K562 (cell line): Measurements from ENCODE around the gene PRKG1. TPM values are rescaled to one million over a fixed set of nuclear protein-coding genes. Genes with fewer than 3 reads are reported as not detected.

ENCODE experiments used
- ATAC-seq: fragments of 200-7000 bp; cut with Tn5 transposase; 3 replicates; pipeline ENCODE4 v1.9.1; 2020; ENCODE audit warnings: moderate library complexity
- BruUV-seq: library from RNA; stranded (reverse); fragments of 400-500 nt; replicated peaks from 2 replicates; lab custom pipeline; 2021; lab: Mats Ljungman, UMichigan
- CTCF ChIA-PET: fragments of 300-600 bp; formaldehyde crosslinking; extraction: SDS; loops from one replicate; lab custom pipeline; 2021; ENCODE audit warnings: low intra/inter-chr PET ratio; lab: Yijun Ruan, JAX
- POLR2A ChIA-PET: fragments of 300-600, 350-650 bp; sonication (Branson Sonifier 250); formaldehyde crosslinking; extraction: SDS; loops from one replicate; lab custom pipeline; 2021; ENCODE audit warnings: antibody characterized with exemption, inconsistent platforms; lab: Yijun Ruan, JAX
- DNase-seq, 4 experiments: peaks; one replicate each; pipeline versions ENCODE4 v3.0.0 to v3.0.0-alpha.2; 2011 to 2018; ENCODE audit warnings: low spot score in 3 of 4, mixed read lengths in 3 of 4; ENCODE audit errors: extremely low read depth in 1 of 4
- FAIRE-seq: peaks from 2 replicates; lab custom pipeline; 2011; peaks lifted over from hg19 to GRCh38; lab: Jason Lieb, UNC
- H2AFZ ChIP-seq: 2 replicates; pipeline ENCODE4 v1.6.0; 2011; ENCODE audit warnings: low read depth, low read length, control low read depth, inconsistent platforms
- H3K27ac ChIP-seq: fragments of 200-600 bp; 3 replicates; pipeline ENCODE4 v1.8.0; 2011; ENCODE audit warnings: low read depth, mild to moderate bottlenecking, control low read depth, inconsistent platforms, low read length, moderate library complexity, mixed read lengths; ENCODE audit errors: extremely low read depth
- H3K27me3 ChIP-seq, 2 experiments: fragments of 300-600 bp in 1 of 2; 2 replicates in 1 of 2; 3 replicates in 1 of 2; pipeline versions ENCODE4 v1.6.0 to v1.8.0; 2011; ENCODE audit warnings: inconsistent platforms in 2 of 2, low read length in 2 of 2, mild to moderate bottlenecking in 1 of 2, mixed read lengths in 1 of 2, moderate library complexity in 1 of 2; ENCODE audit not compliant: control insufficient read depth in 2 of 2, insufficient read depth in 2 of 2
- H3K36me3 ChIP-seq: fragments of 300-600 bp; 3 replicates; pipeline ENCODE4 v1.8.0; 2011; ENCODE audit warnings: mild to moderate bottlenecking, low read length, inconsistent platforms; ENCODE audit not compliant: control insufficient read depth, insufficient read depth
- H3K4me1 ChIP-seq, 2 experiments: fragments of 200-600 bp in 1 of 2; replicated peaks in 1 of 2; 2 replicates in 1 of 2; 3 replicates in 1 of 2; pipeline versions ENCODE4 v1.5.1 to v1.8.0; 2011; ENCODE audit warnings: inconsistent platforms in 2 of 2, low read length in 2 of 2, mild to moderate bottlenecking in 1 of 2, mixed read lengths in 1 of 2, moderate library complexity in 1 of 2; ENCODE audit not compliant: control insufficient read depth in 2 of 2, insufficient read depth in 2 of 2
- H3K4me2 ChIP-seq: 2 replicates; pipeline ENCODE4 v1.6.1; 2011; ENCODE audit warnings: low read length, control low read depth, inconsistent platforms, mixed read lengths; ENCODE audit not compliant: insufficient read depth
- H3K4me3 ChIP-seq: fragments of 200-600 bp; sonication (generic), shearing (Covaris generic); 2 replicates; pipeline ENCODE4 v1.5.1; 2016; ENCODE audit warnings: control low read depth, inconsistent platforms
- H3K79me2 ChIP-seq: fragments of 200-600 bp; 3 replicates; pipeline ENCODE4 v1.8.0; 2011; ENCODE audit warnings: low read length, inconsistent platforms; ENCODE audit not compliant: control insufficient read depth, insufficient read depth
- H3K9ac ChIP-seq, 2 experiments: 2 replicates each; pipeline versions ENCODE4 v1.6.0 to v1.6.1; 2011; ENCODE audit warnings: low read depth in 2 of 2, low read length in 2 of 2, control low read depth in 1 of 2, inconsistent platforms in 1 of 2, mild to moderate bottlenecking in 1 of 2, mixed read lengths in 1 of 2; ENCODE audit not compliant: insufficient read depth in 1 of 2
- H3K9me1 ChIP-seq: one replicate; pipeline ENCODE4 v1.6.0; 2011; ENCODE audit warnings: inconsistent platforms, mild to moderate bottlenecking, low read length, moderate library complexity; ENCODE audit not compliant: control insufficient read depth, insufficient read depth
- H3K9me3 ChIP-seq: replicated peaks from 2 replicates; pipeline ENCODE4 v1.5.1; 2011; ENCODE audit warnings: low read depth, low read length, inconsistent platforms; ENCODE audit not compliant: control insufficient read depth, insufficient read depth
- H4K20me1 ChIP-seq: replicated peaks from 2 replicates; pipeline ENCODE4 v1.6.1; 2011; ENCODE audit warnings: low read length, inconsistent platforms, mixed read lengths; ENCODE audit not compliant: control insufficient read depth, insufficient read depth
- HDAC1 ChIP-seq, 2 experiments: fragments of 450-650 bp; IDR thresholded peaks; 2 replicates each; pipeline ENCODE4 v1.6.1; 2016 to 2017; ENCODE audit warnings: inconsistent platforms in 1 of 2, mild to moderate bottlenecking in 1 of 2, moderate library complexity in 1 of 2
- HNRNPK ChIP-seq: fragments of 200-400 bp; formaldehyde crosslinking; IDR thresholded peaks from one replicate; pipeline ENCODE4 v1.6.1; 2018; ENCODE audit warnings: mild to moderate bottlenecking, low read depth, low read length; ENCODE audit not compliant: poor library complexity, severe bottlenecking
- IFI16 ChIP-seq: fragments of 250-450 bp; sonication (Bioruptor Pico); IDR thresholded peaks from 2 replicates; pipeline ENCODE4 v2.1.2; 2022; ENCODE audit warnings: mild to moderate bottlenecking, inconsistent platforms
- KAT8 ChIP-seq: fragments of 450-650 bp; IDR thresholded peaks from 2 replicates; pipeline ENCODE4 v1.6.1; 2016; ENCODE audit warnings: low read depth, mild to moderate bottlenecking
- KHSRP ChIP-seq: fragments of 450-650 bp; IDR thresholded peaks from 2 replicates; pipeline ENCODE4 v1.6.1; 2017
- L3MBTL2 ChIP-seq: fragments of 450-650 bp; IDR thresholded peaks from 2 replicates; pipeline ENCODE4 v1.6.1; 2016; ENCODE audit warnings: mild to moderate bottlenecking, moderate library complexity
- NFATC3 ChIP-seq: fragments of 450-650 bp; IDR thresholded peaks from 2 replicates; pipeline ENCODE4 v1.6.1; 2017; ENCODE audit warnings: mild to moderate bottlenecking
- POLR3A ChIP-seq: IDR thresholded peaks from 2 replicates; pipeline ENCODE4 v1.6.1; 2011; ENCODE audit warnings: borderline replicate concordance, mild to moderate bottlenecking, moderate library complexity; ENCODE audit not compliant: insufficient read length, insufficient read depth; ENCODE audit errors: extremely low read depth
- SAFB ChIP-seq: fragments of 200-400 bp; formaldehyde crosslinking; IDR thresholded peaks from 2 replicates; pipeline ENCODE4 v1.6.1; 2017; ENCODE audit warnings: low read depth, low read length, borderline replicate concordance
- TGIF2 ChIP-seq: sonication (generic); formaldehyde crosslinking; IDR thresholded peaks from 2 replicates; pipeline ENCODE4 v1.8.1; 2022; ENCODE audit warnings: mild to moderate bottlenecking, missing genetic modification reagents, moderate library complexity
- ZKSCAN1 ChIP-seq: fragments of 150-350 bp; IDR thresholded peaks from 2 replicates; pipeline ENCODE4 v1.6.1; 2016; ENCODE audit warnings: low read depth, low read length
- ZNF57 ChIP-seq: fragments of 450-650 bp; formaldehyde crosslinking; IDR thresholded peaks from 2 replicates; pipeline ENCODE4 v1.4.0; 2020; ENCODE audit warnings: mild to moderate bottlenecking, moderate library complexity
- ZNF699 ChIP-seq: fragments of 250-450 bp; sonication (Bioruptor Pico); IDR thresholded peaks from 2 replicates; pipeline ENCODE4 v1.8.0; 2021; ENCODE audit warnings: mild to moderate bottlenecking, moderate library complexity; ENCODE audit not compliant: insufficient replicate concordance
- WGBS: fragments of 100-300 bp; shearing (Covaris generic); methylation state at CpG from one replicate; pipeline ENCODE4 v1.1.6; 2016; ENCODE audit warnings: low coverage, mixed read lengths; ENCODE audit not compliant: insufficient coverage; ENCODE audit errors: missing lambda C conversion rate; 5-methylcytosine and 5-hydroxymethylcytosine counted together
- in situ Hi-C: fragments of 300-500 bp; cut with MboI; formaldehyde crosslinking; loops from 4 replicates; pipeline ENCODE4 v1.15.0; 2018; ENCODE audit warnings: inconsistent platforms, mixed read lengths
- intact Hi-C: fragments of 100-400 bp; cut with micrococcal nuclease; formaldehyde crosslinking; loops from 2 replicates; pipeline ENCODE4 v1.14.2; 2022
- polyA plus RNA-seq, 8 experiments: library from polyadenylated mRNA; depleted of rRNA in 4 of 8; stranded (reverse) in 5 of 8; unstranded in 3 of 8; fragments of >200 nt; fragmentation: Nextera tagmentation in 2 of 8; fragmentation: Illumina TruSeq in 1 of 8; extraction: Ambion mirVana in 2 of 8; extraction: Trizol in 1 of 8; gene quantifications; 2 replicates each; pipeline versions ENCODE4 v1.2.1 to v1.2.3, GENCODE V29; 2011 to 2014; ENCODE audit warnings: inconsistent platforms in 1 of 8, missing spikeins in 1 of 8
- total RNA-seq, 7 experiments: library from RNA; depleted of rRNA in 6 of 7; stranded (reverse); fragments of >200 nt in 6 of 7; fragmentation: Illumina TruSeq in 2 of 7; extraction: Trizol in 2 of 7; gene quantifications; 2 replicates each; pipeline versions ENCODE4 v1.2.1 to v1.2.3, GENCODE V29; 2011 to 2021; ENCODE audit warnings: low replicate concordance in 1 of 7
- TF ChIP-seq, protein P1 (sequence below): fragments of 250-450 bp; sonication (Bioruptor Pico); IDR thresholded peaks from 2 replicates; pipeline ENCODE4 v1.8.0; 2022; ENCODE audit warnings: moderate library complexity, mild to moderate bottlenecking, inconsistent platforms
- TF ChIP-seq, protein P2 (sequence below): sonication (generic); formaldehyde crosslinking; IDR thresholded peaks from 2 replicates; pipeline ENCODE4 v1.8.0; 2022; ENCODE audit warnings: missing genetic modification reagents, mild to moderate bottlenecking, borderline replicate concordance
- TF ChIP-seq, protein P3 (sequence below): fragments of 200-800 bp; sonication (Bioruptor generic); IDR thresholded peaks from 2 replicates; pipeline ENCODE4 v1.6.1; 2017; ENCODE audit warnings: missing genetic modification characterization, missing compliant biosample characterization
- TF ChIP-seq, protein P4 (sequence below): fragments of 250-450 bp; sonication (Bioruptor Pico); IDR thresholded peaks from 2 replicates; pipeline ENCODE4 v1.4.0; 2020; ENCODE audit warnings: mild to moderate bottlenecking

Gene PRKG1
- total and polyA plus RNA-seq, 9 of the 15 experiments (the other 6 are each of a cell fraction or from before 2014, with no cell fraction given) = 0.22 TPM; not detected in 8

DNA sequence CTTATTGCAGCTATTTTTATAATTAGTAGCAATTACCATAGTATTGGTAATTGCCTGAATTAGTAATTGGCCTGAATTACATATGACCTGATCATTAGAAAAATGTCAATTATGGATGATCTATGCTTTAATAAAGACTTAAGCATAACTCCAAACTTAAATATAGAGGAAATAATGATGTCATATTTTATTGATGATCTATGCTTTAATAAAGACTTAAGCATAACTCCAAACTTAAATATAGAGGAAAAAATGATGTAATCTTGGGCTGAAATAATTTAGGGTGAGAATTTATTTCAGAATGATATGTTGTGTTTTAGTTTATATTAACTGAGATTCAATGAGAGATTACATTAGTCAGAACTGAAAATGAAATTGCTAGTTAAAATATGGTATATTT, 973.8 kb downstream of the PRKG1 start (continued):
- TF ChIP-seq, protein P1, sequence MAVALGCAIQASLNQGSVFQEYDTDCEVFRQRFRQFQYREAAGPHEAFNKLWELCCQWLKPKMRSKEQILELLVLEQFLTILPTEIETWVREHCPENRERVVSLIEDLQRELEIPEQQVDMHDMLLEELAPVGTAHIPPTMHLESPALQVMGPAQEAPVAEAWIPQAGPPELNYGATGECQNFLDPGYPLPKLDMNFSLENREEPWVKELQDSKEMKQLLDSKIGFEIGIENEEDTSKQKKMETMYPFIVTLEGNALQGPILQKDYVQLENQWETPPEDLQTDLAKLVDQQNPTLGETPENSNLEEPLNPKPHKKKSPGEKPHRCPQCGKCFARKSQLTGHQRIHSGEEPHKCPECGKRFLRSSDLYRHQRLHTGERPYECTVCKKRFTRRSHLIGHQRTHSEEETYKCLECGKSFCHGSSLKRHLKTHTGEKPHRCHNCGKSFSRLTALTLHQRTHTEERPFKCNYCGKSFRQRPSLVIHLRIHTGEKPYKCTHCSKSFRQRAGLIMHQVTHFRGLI (CRISPR knock-in tag) = no peak
- TF ChIP-seq, protein P2, sequence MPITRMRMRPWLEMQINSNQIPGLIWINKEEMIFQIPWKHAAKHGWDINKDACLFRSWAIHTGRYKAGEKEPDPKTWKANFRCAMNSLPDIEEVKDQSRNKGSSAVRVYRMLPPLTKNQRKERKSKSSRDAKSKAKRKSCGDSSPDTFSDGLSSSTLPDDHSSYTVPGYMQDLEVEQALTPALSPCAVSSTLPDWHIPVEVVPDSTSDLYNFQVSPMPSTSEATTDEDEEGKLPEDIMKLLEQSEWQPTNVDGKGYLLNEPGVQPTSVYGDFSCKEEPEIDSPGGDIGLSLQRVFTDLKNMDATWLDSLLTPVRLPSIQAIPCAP (CRISPR knock-in tag) = no peak
- TF ChIP-seq, protein P3, sequence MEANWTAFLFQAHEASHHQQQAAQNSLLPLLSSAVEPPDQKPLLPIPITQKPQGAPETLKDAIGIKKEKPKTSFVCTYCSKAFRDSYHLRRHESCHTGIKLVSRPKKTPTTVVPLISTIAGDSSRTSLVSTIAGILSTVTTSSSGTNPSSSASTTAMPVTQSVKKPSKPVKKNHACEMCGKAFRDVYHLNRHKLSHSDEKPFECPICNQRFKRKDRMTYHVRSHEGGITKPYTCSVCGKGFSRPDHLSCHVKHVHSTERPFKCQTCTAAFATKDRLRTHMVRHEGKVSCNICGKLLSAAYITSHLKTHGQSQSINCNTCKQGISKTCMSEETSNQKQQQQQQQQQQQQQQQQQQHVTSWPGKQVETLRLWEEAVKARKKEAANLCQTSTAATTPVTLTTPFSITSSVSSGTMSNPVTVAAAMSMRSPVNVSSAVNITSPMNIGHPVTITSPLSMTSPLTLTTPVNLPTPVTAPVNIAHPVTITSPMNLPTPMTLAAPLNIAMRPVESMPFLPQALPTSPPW = no peak
- no peak for TF ChIP-seq ZNF57
- TF ChIP-seq, all 486 proteins: peak for 0

DNA sequence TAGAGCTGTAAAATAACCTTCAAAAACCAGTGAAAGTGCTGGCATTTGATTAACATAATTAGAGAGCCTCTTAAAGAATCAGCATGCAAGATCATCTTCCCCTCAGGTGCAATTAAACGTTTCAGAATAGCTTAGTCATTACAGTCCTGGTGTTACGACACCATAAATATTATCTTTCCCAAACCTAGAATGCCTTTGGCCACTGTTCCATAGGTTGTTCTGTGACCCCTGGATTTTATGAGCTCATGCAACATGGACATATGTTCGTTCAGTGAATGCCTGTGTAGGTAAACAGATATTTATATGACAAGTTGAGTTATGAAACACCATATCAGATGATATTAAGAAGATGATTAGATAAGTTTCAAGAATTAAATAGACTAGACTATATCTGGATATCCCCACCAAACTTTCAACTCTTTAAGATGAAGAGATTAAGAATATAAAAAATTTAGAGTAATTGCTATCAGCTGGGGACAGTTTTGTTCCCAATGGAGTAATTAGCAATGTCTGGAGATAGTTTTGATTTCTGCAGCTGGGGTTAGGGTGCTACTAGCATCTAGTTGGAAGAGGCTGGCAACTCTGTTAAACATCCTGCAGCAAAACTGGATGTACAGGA, 976.3 kb downstream of the PRKG1 start:
- H3K27me3 ChIP-seq = no peaks in the 10 kb centered on the region
- H3K79me2 ChIP-seq = no peaks in the 10 kb centered on the region
- H3K4me3 ChIP-seq = no peak overlapping the region
- ATAC-seq (no peak), DNase-seq (no peak), FAIRE-seq (no peak)
- H3K36me3 ChIP-seq = no peaks in the 10 kb centered on the region
- 0% methylated on average over 3 of the region's 3 CpGs for WGBS
- no TSS peak for BruUV-seq
- H3K9ac ChIP-seq = no peak overlapping the region
- no peaks in the 10 kb centered on the region for H3K9me3 ChIP-seq
- H3K27ac ChIP-seq = no peak overlapping the region
- POLR2A ChIA-PET = no interaction called here
- intact Hi-C loops (no loop called here), in situ Hi-C loops (no loop called here)
- H4K20me1 ChIP-seq = no peaks in the 10 kb centered on the region
- no peak overlapping the region for H2AFZ ChIP-seq
- H3K9me1 ChIP-seq = no peaks in the 10 kb centered on the region
- no peaks in the 10 kb centered on the region for H3K4me1 ChIP-seq
- H3K4me2 ChIP-seq = no peak overlapping the region
- CTCF ChIA-PET = no interaction called here
- TF ChIP-seq HDAC1 (IDR thresholded peaks at IDR 0.05) = no peak
- TF ChIP-seq SAFB = no peak
- TF ChIP-seq ZNF699 (CRISPR knock-in tag) = no peak
- no peak for TF ChIP-seq IFI16 (CRISPR knock-in tag)
- TF ChIP-seq, protein P4, sequence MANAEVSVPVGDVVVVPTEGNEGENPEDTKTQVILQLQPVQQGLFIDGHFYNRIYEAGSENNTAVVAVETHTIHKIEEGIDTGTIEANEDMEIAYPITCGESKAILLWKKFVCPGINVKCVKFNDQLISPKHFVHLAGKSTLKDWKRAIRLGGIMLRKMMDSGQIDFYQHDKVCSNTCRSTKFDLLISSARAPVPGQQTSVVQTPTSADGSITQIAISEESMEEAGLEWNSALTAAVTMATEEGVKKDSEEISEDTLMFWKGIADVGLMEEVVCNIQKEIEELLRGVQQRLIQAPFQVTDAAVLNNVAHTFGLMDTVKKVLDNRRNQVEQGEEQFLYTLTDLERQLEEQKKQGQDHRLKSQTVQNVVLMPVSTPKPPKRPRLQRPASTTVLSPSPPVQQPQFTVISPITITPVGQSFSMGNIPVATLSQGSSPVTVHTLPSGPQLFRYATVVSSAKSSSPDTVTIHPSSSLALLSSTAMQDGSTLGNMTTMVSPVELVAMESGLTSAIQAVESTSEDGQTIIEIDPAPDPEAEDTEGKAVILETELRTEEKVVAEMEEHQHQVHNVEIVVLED (CRISPR knock-in tag) = no peak
- no peak for TF ChIP-seq TGIF2 (CRISPR knock-in tag)
- TF ChIP-seq L3MBTL2 = no peak
- TF ChIP-seq NFATC3 = no peak
- no peak for TF ChIP-seq ZKSCAN1
- no peak for TF ChIP-seq HNRNPK
- no peak for TF ChIP-seq KHSRP
- TF ChIP-seq KAT8 = no peak
- no peak for TF ChIP-seq POLR3A
